Upper lobe of right lung (tissue), 1 donor: Measurements from ENCODE around the gene B3GAT1. TPM values are rescaled to one million over a fixed set of nuclear protein-coding genes. Genes with fewer than 3 reads are reported as not detected.

ENCODE experiments used
- ATAC-seq: fragments of 200-7000 bp; cut with Tn5 transposase; one replicate; pipeline ENCODE4 v1.9.1; 2020; ENCODE audit warnings: mild to moderate bottlenecking, moderate library complexity
- DNase-seq: peaks from one replicate; pipeline ENCODE4 v3.0.0-alpha.2; 2020
- H3K27ac ChIP-seq: fragments of 200-600 bp; one replicate; pipeline ENCODE4 v1.8.0; 2022
- H3K27me3 ChIP-seq: fragments of 200-600 bp; one replicate; pipeline ENCODE4 v1.8.0; 2022; ENCODE audit warnings: mild to moderate bottlenecking
- H3K36me3 ChIP-seq: fragments of 200-600 bp; one replicate; pipeline ENCODE4 v1.8.0; 2022
- H3K4me1 ChIP-seq: fragments of 200-600 bp; one replicate; pipeline ENCODE4 v1.8.0; 2022
- H3K4me3 ChIP-seq: fragments of 200-600 bp; one replicate; pipeline ENCODE4 v1.8.0; 2022; ENCODE audit warnings: mild to moderate bottlenecking
- H3K9me3 ChIP-seq: fragments of 200-600 bp; one replicate; pipeline ENCODE4 v1.8.0; 2022
- CTCF ChIP-seq: fragments of 200-600 bp; IDR thresholded peaks from one replicate; pipeline ENCODE4 v1.8.0; 2022; ENCODE audit warnings: antibody characterized with exemption
- intact Hi-C: fragments of 100-400 bp; cut with DNase I; formaldehyde crosslinking; loops from one replicate; pipeline ENCODE4 v1.11.0; 2022
- total RNA-seq: library from RNA; stranded (reverse); fragmentation: NEBNext Ultra II Directional; extraction: Animal tissue kit (Norgen Biotek cat#: 25700); gene quantifications from one replicate; pipeline ENCODE4 v1.2.1, GENCODE V29; 2021
- donor health status: DM: no; HTN: yes; CAD: no; lungs with severe emphysema.

Gene B3GAT1
- total RNA-seq, 1 donor from 2014 or later: 1.2 TPM

- ATAC-seq (no peak), DNase-seq (no peak)
- Histone ChIP-seq H3K4me1 (peaks cover 6% of the 10 kb centered on the region), H3K27me3 (peaks cover 48% of the 10 kb centered on the region), H3K36me3 (no peaks in the 10 kb centered on the region), H3K4me3 (no peak overlapping the region), H3K27ac (no peak overlapping the region), H3K9me3 (no peaks in the 10 kb centered on the region)
- TF ChIP-seq CTCF: no peak
- intact Hi-C loops: no loop called here
These were observed 5.5 kb downstream of the B3GAT1 start for GRCh38 chr11:134406264-134407185.

- Histone ChIP-seq H3K36me3 (no peaks in the 10 kb centered on the region), H3K27ac (no peak overlapping the region), H3K4me1 (no peaks in the 10 kb centered on the region), H3K27me3 (peaks cover 42% of the 10 kb centered on the region), H3K4me3 (no peak overlapping the region), H3K9me3 (no peaks in the 10 kb centered on the region)
- DNase-seq: no peak
- peak; percentile 5 for ATAC-seq
- intact Hi-C loops: no loop called here
- no peak for TF ChIP-seq CTCF
These were observed 6.2 kb downstream of the B3GAT1 start for GRCh38 chr11:134405841-134406240.

GRCh38 chr11:134405436-134405835 is 6.6 kb downstream of the B3GAT1 start:
- H3K27ac ChIP-seq: no peak overlapping the region
- H3K27me3 ChIP-seq: peaks cover 38% of the 10 kb centered on the region
- intact Hi-C loops: no loop called here
- no peaks in the 10 kb centered on the region for H3K9me3 ChIP-seq
- TF ChIP-seq CTCF: no peak
- no peaks in the 10 kb centered on the region for H3K36me3 ChIP-seq
- ATAC-seq (no peak), DNase-seq (no peak)
- no peaks in the 10 kb centered on the region for H3K4me1 ChIP-seq
- no peak overlapping the region for H3K4me3 ChIP-seq

- peaks cover 35% of the 10 kb centered on the region for H3K27me3 ChIP-seq
- no peak for TF ChIP-seq CTCF
- no peak overlapping the region for H3K27ac ChIP-seq
- no peaks in the 10 kb centered on the region for H3K9me3 ChIP-seq
- intact Hi-C loops: no loop called here
- no peaks in the 10 kb centered on the region for H3K4me1 ChIP-seq
- H3K36me3 ChIP-seq: no peaks in the 10 kb centered on the region
- DNase-seq (no peak), ATAC-seq (no peak)
- no peak overlapping the region for H3K4me3 ChIP-seq
These were observed 7.3 kb downstream of the B3GAT1 start for GRCh38 chr11:134404575-134405341.

- Histone ChIP-seq H3K9me3 (no peaks in the 10 kb centered on the region), H3K4me1 (no peaks in the 10 kb centered on the region), H3K27ac (no peak overlapping the region), H3K27me3 (peaks cover 27% of the 10 kb centered on the region), H3K4me3 (no peak overlapping the region), H3K36me3 (no peaks in the 10 kb centered on the region)
- no peak for TF ChIP-seq CTCF
- DNase-seq: no peak
- intact Hi-C loops: no loop called here
- ATAC-seq: no peak
These were observed 9.1 kb downstream of the B3GAT1 start for GRCh38 chr11:134402910-134403309.
